Head of caudate nucleus (tissue), 42 donors: ENCODE measurements around the gene KRTAP20-2.

Source experiments
- DNase-seq, 42 donors: peaks; one replicate each; pipeline versions ENCODE4 v3.0.0 to v3.0.0-alpha.2; 2020 to 2021; ENCODE audit warnings: mixed read lengths in 7 of 42
- intact Hi-C: fragments of 100-400 bp; cut with DNase I; formaldehyde crosslinking; loops from one replicate; pipeline ENCODE4 v1.15.0; 2022

KRTAP20-2 gene

GRCh38 chr21:30634906-30635305, at the start of gene KRTAP20-2:
KRTAP20-2 (plus strand) TSS chr21:30635206; CDS start chr21:30635264, 58 bp downstream.
- no peak for DNase-seq
- intact Hi-C loops, result no loop called here

GRCh38 chr21:30590297-30590696, 44.7 kb upstream of the KRTAP20-2 start, which contains the start of gene KRTAP22-2:
KRTAP22-2 (minus strand) TSS chr21:30590397.
- DNase-seq, result no peak
- intact Hi-C loops, result no loop called here

- intact Hi-C loops, result no loop called here
- no peak for DNase-seq
Measured at GRCh38 chr21:30592140-30592539, 42.9 kb upstream of the KRTAP20-2 start, which contains the start of gene KRTAP6-3. KRTAP6-3 (plus strand) TSS chr21:30592440; CDS start chr21:30592446, 6 bp downstream.

- DNase-seq, result no peak
- intact Hi-C loops, result no loop called here
Measured at GRCh38 chr21:30598802-30599201, 36.2 kb upstream of the KRTAP20-2 start, which contains the start of gene KRTAP6-2. KRTAP6-2 (minus strand) TSS chr21:30598902; CDS start chr21:30598874, 28 bp downstream.

GRCh38 chr21:30600787-30601186, 34.2 kb upstream of the KRTAP20-2 start, which contains the start of gene KRTAP22-1:
KRTAP22-1 (plus strand) TSS chr21:30601087.
- DNase-seq, result no peak

GRCh38 chr21:30605968-30606367, 29.0 kb upstream of the KRTAP20-2 start:
- DNase-seq, result no peak
- intact Hi-C loops, result no loop called here

More at GRCh38 chr21:30600787-30601186, 34.2 kb upstream of the KRTAP20-2 start, which contains the start of gene KRTAP22-1:
- intact Hi-C loops, result no loop called here

GRCh38 chr21:30612132-30612531, 22.9 kb upstream of the KRTAP20-2 start:
- intact Hi-C loops, result no loop called here
- DNase-seq, result no peak

- no peak for DNase-seq
- intact Hi-C loops, result no loop called here
Measured at GRCh38 chr21:30613836-30614235, 21.2 kb upstream of the KRTAP20-2 start, which contains the start of gene KRTAP6-1. KRTAP6-1 (minus strand) TSS chr21:30613930; CDS start chr21:30613904, 26 bp downstream.

- DNase-seq, result no peak
- intact Hi-C loops, result no loop called here
Measured at GRCh38 chr21:30615199-30615598, 19.8 kb upstream of the KRTAP20-2 start.

- intact Hi-C loops, result no loop called here
- no peak for DNase-seq
Measured at GRCh38 chr21:30616125-30616524, 18.9 kb upstream of the KRTAP20-2 start, which contains the start of gene KRTAP20-1. KRTAP20-1 (plus strand) TSS chr21:30616425; CDS start chr21:30616455, 30 bp downstream.

GRCh38 chr21:30620080-30620479, 14.9 kb upstream of the KRTAP20-2 start:
- intact Hi-C loops, result no loop called here
- DNase-seq, result no peak

GRCh38 chr21:30620522-30620921, 14.5 kb upstream of the KRTAP20-2 start, which contains the start of gene KRTAP20-4:
KRTAP20-4 (plus strand) TSS chr21:30620627.
- DNase-seq, result no peak
- intact Hi-C loops, result no loop called here

GRCh38 chr21:30623362-30623761, 11.6 kb upstream of the KRTAP20-2 start:
- intact Hi-C loops, result no loop called here
- DNase-seq, result no peak

- intact Hi-C loops, result no loop called here
- no peak for DNase-seq
Measured at GRCh38 chr21:30625449-30626165, 9.4 kb upstream of the KRTAP20-2 start.

- intact Hi-C loops, result no loop called here
Measured at GRCh38 chr21:30628109-30628508, 6.9 kb upstream of the KRTAP20-2 start.

GRCh38 chr21:30629200-30629599, 5.8 kb upstream of the KRTAP20-2 start:
- DNase-seq, result no peak
- intact Hi-C loops, result no loop called here

More at GRCh38 chr21:30628109-30628508, 6.9 kb upstream of the KRTAP20-2 start:
- no peak for DNase-seq

GRCh38 chr21:30638686-30639085, 3.7 kb downstream of the KRTAP20-2 start:
- DNase-seq, result no peak
- intact Hi-C loops, result no loop called here

- intact Hi-C loops, result no loop called here
- DNase-seq, result no peak
Measured at GRCh38 chr21:30642564-30642963, 7.6 kb downstream of the KRTAP20-2 start, which contains the start of gene KRTAP20-3. KRTAP20-3 (plus strand) TSS chr21:30642864.

- intact Hi-C loops, result no loop called here
- no peak for DNase-seq
Measured at GRCh38 chr21:30646904-30647414, 12.0 kb downstream of the KRTAP20-2 start.

- DNase-seq, result no peak
- intact Hi-C loops, result no loop called here
Measured at GRCh38 chr21:30652891-30653290, 17.9 kb downstream of the KRTAP20-2 start.
